RPMI7951 (cell line): Measurements from ENCODE around the gene TAPT1. TPM values are rescaled to one million over a fixed set of nuclear protein-coding genes. Genes with fewer than 3 reads are reported as not detected.
A peak's percentile ranks its signal among the peaks of the same experiment; 100 is the strongest.
"Not testable (repeated sequence)": the region's sequence is repeated elsewhere in the genome, so short reads cannot be mapped to it uniquely, and the experiment has no call there.

Experiments
- DNase-seq: peaks from one replicate; pipeline ENCODE4 v3.0.0-alpha.2; 2012; ENCODE audit warnings: low read depth
- total RNA-seq: library from RNA; depleted of rRNA; stranded (reverse); fragments of >200 nt; shearing (Covaris generic); gene quantifications from 2 replicates; pipeline ENCODE4 v1.2.3, GENCODE V29; 2014

Gene TAPT1
- total RNA-seq, 1 experiment from 2014 or later, result 16.8 TPM

DNA sequence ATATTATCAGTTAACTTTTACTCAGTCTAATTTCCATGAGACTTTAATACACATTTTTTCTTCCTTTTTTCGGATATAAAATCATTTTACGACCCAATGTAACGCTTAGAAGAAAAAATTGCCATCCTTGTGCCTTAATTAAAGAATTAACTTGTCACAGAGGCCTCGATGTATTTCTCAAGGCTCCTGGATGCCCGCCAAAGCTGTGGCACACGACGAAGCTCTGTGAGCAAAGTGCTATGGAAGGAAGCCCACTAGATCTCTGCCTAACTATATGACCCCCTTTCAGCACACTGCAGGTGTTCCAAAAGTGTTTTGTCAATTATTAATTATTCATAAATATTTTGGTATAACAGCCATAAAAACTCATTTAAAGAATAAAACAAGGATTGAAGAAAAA lies 54.4 kb downstream of the TAPT1 start:
- no peak for DNase-seq

DNA sequence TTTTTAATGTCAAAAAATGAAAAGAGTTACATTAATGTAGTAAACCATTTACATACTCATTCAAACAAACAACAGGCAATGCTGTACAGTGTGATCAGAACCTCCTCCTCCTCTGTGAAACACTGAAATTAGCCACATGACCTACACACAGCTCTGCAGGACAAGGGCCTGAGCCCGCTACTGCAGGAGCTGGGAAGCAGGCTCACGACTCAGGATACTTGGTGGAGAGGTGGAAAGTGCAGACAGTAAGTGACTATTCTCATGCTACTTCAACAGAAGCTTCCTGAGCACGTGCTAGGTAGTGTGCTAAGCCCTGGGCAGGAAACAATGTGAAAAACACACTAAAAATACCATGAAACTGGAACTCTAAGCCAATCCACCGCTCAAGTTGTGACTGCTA lies 56.8 kb downstream of the TAPT1 start:
- DNase-seq, result no peak

DNA sequence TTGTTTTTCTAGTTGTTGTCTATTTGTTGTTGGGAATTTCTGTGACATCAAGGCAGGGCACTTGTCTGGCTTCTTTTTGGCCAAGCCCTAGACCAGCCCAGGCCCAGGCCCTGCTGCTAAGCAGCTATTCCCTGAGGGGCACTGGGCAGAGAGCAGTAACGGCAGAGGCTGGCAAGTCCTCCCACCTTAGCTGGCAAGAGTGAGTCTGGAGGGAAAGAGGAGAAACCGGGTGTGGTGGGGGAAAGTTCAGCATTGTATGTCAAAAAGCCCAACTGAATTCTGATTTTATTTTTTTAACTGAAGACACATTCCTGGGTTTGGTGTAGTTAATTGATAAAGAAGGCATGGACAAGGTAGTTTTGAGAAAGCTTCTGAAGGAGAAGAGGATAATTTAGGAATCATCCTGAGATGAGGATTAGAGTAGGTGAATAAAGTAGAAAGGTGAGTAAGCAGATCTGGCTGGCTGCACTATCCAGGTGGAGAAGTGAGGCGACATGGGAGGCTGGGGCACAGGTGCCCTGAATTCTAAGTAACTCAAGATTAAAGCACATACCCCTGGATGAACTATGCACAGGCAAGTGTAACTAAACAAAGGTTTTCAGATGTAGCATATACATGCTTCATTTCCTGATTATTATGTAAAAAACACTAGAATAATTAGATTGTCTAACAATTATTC lies 57.4 kb downstream of the TAPT1 start:
- DNase-seq, result no peak

DNA sequence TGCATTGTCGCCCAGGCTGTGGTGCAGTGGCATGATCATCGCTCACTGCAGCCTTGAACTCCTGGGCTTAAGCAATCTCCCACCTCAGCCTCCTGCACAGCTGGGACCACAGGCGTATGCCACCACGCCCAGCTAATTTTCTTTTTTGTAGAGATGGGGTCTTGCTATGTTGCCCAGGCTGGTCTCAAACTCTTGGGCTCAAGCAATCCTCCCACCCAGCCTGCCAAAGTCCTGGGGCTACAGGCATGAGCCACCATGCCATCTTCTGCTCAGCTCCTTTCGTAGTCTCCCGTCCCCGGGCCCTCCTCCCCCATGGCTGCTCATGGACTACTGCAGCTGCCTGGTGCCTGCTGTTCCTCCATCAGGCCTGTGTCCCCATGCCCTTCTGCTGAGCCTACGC lies 58.1 kb downstream of the TAPT1 start:
- DNase-seq, result no peak

DNA sequence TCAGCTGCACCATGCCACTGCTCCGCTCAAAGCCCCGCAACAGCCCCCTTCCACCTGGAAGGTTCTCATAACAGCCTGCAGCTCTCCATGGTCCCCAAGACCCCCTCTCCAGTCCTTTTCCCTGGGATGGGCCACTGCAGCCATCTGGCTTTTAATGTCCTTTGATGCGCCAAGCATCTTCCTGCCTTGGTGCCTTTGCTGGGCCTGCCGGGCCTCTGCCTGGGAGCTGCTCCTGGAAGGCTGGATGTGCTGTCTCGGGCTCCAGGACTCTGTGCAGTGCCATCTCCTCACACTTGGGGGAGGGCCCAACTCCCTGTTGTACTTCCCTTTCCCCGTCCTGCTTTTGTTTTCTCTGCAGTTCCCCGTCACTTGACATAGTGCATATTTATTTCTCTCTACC lies 60.3 kb downstream of the TAPT1 start:
- no peak for DNase-seq

DNA sequence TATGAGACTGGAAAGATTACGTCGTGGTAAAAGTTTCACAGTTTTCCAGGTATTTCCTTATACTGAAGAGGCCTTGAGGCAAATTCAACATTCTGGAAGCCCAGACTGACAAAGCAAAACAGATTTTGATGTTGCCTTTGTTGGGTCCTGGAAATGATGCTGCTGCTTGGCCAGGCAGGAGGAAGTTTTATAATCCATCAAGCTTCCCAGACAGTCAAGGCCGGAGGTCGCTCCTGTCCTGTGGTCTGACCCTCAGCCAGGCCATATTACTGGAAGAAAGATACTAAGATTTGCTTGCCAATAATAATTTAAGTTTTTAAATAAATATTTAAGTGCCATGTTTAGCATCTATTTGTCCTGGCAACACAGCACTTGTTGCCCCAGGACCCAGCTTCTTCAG lies 63.4 kb downstream of the TAPT1 start:
- DNase-seq, result no peak

DNA sequence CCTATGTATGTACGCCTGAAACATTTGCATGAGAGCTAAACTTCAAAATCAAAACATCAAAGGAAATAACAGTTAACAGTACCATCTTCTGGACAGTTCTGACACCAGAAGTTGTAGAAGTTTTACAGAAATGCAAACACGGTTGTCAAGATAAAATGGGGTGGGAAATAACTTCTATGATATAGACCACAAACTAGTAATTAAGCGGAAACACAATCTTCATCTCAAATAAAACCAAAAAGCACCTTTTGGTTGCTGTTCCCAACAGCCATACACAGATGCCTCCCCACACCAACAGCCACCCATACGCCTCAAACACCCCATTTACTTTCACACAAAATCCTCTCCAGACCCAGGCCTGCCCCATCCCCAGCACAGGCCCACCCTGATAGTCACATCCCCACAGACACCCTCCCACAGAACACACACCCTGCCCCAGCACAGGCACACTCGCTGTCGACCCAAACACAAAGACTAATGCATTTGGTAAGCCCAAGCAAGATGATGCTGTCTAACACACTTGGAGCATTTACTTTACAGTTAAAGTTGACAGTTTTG lies 64.3 kb downstream of the TAPT1 start:
- DNase-seq, result no peak

DNA sequence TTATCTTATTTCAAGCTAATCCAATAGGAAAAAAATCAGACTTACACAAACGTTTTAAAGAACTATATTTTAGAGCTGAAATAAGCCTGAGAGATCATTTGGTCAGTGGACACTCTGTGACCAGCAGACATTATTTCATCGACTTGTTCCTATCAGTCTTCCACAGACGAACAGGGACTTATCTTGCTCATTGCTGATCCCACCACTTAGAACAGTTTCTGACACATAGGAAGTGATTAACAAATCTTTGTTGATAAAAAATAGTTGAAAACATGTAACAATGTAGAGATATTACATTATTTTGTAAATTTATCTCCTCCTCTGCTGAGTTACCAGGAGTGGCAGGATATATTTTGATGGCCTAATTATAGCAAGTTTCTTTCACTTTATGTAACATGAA lies 65.8 kb downstream of the TAPT1 start:
- DNase-seq, result no peak

DNA sequence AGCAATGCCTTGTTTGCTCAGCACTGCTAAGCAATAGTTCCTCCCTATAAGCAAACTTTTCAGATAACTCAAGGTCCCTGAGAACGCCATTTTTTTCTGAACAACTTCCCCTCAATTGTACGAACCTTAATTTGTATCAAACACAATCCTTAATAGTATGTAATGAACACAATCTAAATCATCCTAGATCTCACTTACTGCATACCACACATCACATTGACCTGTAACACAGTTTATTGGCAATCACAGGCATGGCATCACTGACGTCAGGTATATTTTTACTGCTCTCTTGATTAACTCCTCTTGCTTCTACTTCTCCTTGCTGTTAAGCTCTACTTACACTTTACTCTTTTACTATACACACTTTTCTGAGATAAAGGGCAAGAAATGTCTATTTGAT lies 67.0 kb downstream of the TAPT1 start:
- no peak for DNase-seq

DNA sequence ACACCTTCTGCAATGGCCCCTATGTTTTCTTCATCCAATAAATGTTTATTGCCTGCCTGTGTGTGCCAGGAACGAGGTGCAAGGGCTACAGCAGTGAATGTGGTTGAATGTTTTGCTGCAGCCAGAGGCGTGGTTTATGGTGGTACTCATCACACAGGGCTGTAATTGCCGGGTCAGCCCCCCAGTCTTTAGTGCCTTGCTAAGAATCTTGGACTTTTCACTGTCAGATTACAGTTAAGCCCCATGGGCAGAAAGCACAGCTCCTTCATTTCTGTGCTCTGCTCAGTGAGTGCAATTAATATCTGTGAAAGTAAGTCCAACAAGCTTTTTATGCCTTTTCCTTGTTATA lies 67.8 kb downstream of the TAPT1 start:
- DNase-seq, result no peak

DNA sequence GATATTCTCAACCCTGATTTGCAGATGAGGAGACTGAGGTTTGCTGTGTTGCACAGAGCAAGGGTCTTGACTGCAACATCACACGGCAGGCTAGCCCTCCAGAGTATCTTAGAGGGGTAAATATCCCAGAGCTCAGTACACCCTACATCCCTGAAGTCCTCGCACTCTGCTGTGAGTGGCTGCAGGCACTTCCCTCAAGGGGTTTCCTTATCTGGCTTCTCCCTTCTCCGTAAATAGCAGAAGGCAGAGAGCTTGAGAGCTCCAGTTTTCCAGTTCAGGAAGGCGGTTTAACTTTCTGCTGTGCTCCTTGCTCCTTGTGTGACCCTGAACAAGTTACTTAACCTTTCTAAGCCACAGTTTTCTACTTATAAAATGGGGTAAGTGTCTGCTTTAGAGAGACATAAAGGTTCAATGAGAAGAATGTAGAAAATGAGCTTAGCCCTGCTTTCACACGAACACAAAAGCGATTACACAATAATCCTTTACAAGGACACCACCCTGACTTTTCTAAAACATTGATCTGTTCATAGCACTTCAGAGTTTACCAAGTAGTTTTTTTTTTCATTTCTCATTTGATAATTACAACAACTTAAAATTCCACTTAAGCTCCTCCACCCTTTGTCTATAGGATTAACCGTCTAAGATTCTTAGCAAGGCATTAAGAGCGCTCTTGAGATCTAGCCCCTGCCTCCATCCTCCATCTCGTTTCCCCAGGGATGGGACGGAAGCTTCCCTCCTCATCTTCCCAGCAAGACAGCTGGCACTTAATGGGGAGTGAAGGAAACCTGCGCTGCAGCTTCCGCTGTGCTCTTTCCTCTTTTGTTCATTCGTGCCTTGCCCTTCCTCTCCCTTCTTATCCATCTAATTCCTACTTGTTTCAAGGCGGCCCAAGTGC lies 68.4 kb downstream of the TAPT1 start:
- no peak for DNase-seq

DNA sequence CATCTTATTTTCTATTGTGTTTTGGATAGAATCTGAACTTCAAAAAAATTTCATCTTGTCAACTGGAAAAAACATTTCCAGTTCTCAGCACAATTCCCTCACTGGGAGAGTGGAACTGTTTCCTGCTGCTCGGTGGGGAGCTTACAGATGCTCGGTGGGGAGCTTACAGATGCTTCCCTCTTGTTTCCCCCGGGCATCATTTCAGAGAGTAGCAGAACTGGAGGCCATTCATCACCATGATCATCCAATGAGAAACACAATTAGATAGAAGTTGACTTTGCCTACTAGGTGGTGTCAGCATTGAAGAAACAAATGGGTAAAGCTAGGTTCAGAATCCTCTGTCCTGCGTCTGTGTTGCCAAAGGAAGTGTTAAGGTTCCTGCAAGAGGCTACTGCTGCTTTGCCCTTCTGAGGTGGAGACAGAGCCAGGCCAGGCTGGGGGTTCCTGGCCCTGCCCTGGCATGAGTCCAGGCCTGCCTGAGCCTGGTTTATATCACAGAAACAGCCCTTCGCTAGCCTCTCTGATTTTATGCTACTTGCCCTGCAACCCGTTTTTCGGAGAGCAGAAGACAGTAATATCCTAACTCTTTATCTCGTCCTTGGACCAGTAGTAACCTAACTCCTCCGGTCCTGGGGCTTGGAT lies 70.6 kb downstream of the TAPT1 start:
- DNase-seq, result no peak

DNA sequence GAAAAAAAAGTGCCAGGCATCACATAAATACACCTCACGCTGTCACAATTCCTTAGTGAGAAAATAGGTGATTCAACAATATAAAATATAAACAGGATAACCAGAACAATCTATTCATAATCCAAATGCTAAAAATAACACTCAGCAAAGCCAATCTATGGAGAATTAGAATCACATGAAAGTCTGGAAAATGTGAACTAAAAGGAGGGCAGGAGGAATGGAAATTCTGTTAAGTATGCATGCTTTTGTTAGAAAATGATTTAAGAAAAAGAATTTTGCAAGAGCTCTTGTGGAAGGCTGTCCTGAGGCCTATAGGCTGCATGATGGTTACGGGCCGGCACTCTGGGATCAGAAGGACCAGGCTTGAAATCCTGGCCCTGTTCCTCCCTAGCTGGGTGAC lies 71.8 kb downstream of the TAPT1 start:
- no peak for DNase-seq

DNA sequence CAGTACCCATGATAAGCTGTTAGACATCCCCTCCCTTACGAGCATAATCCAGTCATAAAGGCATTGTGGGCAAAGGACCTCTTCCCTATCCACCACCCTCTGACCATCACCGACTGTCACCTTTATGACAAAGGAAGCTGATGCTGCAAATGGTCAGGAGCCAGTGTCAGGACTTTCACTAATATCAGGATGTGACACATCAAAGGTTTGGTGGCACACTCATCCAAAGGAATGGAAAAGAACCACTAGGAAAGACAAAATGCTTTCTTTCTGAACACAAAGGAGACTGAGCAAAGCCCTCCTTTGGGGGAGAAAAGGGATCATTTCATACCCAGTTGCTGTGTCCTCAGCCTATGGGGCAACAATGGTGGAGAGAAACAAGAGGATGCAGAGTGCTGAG lies 75.6 kb downstream of the TAPT1 start:
- DNase-seq, result peak; percentile 28

DNA sequence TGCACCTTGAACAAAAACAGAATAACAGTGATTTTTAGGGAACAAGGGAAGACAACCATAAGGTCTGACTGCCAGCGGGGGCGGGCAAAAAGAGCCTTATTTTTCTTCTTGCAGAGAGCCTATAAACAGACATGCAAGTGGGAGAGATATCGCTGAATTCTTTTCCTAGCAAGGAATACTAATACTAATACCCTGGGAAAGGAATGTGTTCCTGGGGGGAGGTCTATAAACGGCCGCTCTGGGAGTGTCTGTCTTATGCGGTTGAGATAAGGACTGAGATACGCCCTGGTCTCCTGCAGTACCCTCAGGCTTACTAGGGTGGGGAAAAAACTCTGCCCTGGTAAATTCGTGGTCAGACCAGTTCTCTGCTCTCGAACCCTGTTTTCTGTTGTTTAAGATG lies 81.4 kb downstream of the TAPT1 start:
- not testable (repeated sequence) for DNase-seq

DNA sequence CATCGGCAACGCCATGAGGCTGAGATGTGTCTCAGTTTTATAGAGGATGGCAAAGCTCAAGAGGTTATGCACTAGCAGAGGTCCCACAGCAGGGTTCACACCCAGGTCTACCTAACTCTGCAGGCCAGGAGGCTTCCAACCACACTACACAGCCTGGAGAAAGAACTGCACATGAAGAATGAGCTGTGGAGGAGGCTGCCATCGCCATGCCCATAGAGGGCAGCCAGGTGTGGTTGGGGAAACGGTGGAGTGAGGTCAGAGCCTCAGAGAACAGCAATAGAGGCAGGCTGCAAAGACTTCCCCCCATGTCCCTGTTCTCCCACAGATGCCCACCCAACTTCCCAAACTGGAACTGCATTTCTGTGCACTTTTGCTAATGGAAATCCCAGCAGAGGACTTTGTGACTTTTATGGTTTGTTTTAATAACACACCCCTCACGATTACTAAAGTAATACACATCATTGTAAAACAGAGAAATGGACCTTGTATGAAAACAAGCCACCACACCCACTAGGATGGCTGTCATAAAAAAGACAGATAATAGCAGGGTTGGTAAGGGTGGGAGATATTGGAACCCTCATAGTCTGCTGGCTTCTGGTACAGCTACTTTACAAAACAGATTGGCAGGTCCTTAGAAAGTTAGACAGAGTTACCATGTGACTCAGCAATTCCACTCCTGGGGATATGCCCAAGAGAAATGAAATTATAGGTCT lies 83.5 kb downstream of the TAPT1 start:
- DNase-seq, result no peak

DNA sequence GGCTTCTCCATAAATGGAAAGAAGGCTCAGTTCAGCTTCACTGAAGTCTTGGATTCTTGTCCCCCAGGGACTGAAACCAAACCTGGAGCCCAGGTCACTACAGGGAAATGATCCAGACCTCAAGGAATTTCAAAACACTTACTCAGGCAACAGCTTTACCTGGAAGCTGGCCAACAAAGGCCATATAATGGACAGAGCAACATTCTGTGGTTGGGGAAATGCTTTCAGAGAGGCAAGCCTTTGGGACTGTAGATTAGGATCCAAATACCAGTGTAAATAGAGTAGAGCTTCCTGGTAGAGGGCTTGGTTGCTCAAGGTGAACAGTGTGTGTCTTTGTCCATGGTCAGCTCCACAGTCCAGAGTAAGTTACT lies 85.4 kb downstream of the TAPT1 start:
- peak; percentile 91 for DNase-seq

DNA sequence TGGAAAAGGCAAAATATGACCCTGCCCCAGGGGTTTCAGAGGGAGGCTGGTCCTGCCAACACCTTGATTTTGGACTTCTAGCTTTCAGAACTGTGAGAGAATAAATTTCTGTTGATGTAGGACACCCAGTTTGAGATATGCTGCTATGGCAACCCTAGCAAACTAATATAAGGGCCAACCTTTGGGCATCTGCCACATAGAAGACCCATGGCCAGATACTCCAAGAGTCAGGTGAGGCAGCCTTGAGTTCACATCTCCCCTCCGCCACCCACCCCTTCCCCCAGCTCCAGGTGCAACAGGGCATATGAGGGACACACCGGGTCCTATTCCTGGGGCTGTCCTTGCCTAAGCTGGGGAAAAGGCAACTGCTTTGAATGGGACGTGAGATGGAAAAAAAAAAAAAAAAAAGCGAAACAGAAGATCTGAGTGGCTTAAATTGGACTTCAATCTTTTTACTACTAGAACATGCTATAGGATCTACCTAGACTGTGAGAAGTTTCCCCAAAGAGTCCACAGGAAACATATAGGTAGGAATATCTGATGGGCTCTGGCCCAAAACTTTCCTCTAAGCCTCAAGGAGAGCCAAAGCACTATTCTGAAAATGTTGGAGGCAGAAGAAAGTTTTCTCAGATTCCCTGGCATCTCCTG lies 85.9 kb downstream of the TAPT1 start:
- no peak for DNase-seq

DNA sequence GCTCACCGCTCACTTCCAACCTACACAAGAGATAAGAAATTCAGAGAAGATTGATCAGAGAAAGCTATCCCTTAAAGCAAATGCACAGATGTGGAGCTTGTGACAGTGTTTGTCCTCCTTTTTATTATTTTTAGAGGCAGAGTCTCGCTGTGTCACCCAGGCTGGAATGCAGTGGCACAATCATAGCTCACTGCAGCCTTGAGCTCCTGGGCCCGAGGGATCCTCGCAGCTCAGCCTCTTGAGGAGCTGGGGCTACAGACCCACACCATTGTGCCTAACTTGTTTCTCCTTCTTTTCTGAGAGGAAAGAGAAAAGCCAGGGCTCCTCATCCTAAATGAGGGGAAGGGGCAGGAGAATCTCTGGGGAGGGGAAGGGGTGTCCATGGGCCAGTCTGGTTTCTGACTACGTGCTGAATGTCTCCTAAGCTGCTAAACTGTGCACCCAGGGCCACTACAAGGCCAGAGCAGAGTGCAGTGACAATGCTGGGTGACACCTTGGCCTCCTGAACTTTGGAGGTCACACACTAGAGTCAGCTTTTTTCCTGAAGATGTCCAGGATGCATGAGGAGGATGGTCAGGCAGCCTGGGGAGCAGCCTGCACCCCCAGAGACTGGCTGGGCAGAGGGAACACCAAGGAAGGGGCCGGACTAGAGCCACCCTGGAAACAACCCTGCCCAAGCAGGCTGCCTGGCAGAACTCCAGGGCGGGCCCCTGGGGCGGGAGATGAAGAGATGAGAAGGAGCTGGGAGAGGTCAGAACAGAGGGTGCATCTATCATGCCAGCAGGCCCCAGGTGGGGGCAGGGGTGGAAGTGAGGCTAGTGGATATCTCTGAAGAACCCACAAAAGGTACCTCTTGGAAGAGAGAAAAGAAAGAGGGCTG lies 87.0 kb downstream of the TAPT1 start:
- DNase-seq, result no peak

DNA sequence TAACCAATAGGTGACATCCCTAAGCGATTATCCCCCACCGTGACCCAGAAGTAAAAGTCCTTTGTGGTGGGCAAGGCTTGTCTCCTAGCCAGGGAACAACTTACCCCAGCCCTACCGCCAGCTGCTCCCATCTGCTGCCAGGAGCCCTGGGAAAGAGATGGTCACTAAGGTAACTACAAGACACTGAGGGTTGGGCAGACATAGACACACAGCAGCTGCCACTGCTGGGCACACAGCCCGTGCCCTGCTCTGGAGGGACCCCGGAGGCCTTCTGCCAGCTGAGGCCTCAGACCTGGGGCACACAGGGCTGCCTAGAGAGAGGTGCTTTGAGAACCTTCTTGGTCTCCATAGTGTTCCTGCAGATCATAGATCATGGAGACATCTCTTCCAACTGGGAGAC lies 89.4 kb downstream of the TAPT1 start:
- no peak for DNase-seq

DNA sequence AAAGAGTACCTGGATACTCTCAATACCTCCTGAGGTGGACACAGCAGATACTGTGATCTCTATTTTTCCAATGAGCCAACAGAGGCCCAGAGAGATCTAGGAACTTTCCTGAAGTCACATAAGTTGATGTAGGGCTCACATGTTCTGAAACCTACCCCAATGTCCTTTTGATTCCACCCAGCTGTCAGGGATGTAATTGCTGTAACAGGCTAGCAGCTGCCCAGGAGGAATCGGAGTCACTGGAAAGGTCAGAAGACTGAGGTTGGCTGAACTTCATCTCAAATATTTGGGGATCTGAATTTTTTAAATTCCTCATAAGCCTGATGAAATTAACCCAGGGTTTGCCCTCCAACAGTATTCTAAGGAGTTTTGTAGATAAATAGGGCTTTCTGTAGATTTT lies 90.0 kb downstream of the TAPT1 start:
- no peak for DNase-seq
